Stomach (tissue), 9 donors: ENCODE measurements around the gene STAMBPL1. TPM values are rescaled to one million over a fixed set of nuclear protein-coding genes. Genes with fewer than 3 reads are reported as not detected.

ENCODE experiments used
- DNase-seq, 2 donors: peaks; one replicate each; pipeline versions ENCODE4 v3.0.0 to v3.0.0-alpha.2; 2013 to 2019
- H3K27ac ChIP-seq, 5 donors: fragments of 200-600 bp in 4 of 5; sonication (generic) in 4 of 5; one replicate each; pipeline ENCODE4 v1.5.1; 2013 to 2019; ENCODE audit warnings: mild to moderate bottlenecking in 1 of 5, moderate library complexity in 1 of 5
- H3K27me3 ChIP-seq, 3 donors: fragments of 200-600 bp; sonication (generic); one replicate each; pipeline ENCODE4 v1.5.1; 2017 to 2019; ENCODE audit warnings: mixed run types in 1 of 3
- H3K36me3 ChIP-seq, 4 donors: fragments of 200-600 bp; sonication (generic); 1 replicate in 3 of 4; 2 replicates in 1 of 4; pipeline ENCODE4 v1.5.1; 2016 to 2019
- H3K4me1 ChIP-seq, 4 donors: fragments of 200-600 bp; sonication (generic); one replicate each; pipeline ENCODE4 v1.5.1; 2016 to 2019
- H3K4me3 ChIP-seq, 4 donors: fragments of 200-600 bp; sonication (generic) in 3 of 4; one replicate each; pipeline ENCODE4 v1.5.1; 2016 to 2019; ENCODE audit warnings: mild to moderate bottlenecking in 1 of 4
- H3K9me3 ChIP-seq, 4 donors: fragments of 200-600 bp; sonication (generic); one replicate each; pipeline ENCODE4 v1.5.1; 2016 to 2019
- CTCF ChIP-seq, 7 experiments: fragments of 450-650 bp in 4 of 7; fragments of 200-600 bp in 3 of 7; sonication (generic) in 3 of 7; IDR thresholded peaks; one replicate each; pipeline ENCODE4 v1.5.1; 2016 to 2019; ENCODE audit warnings: antibody characterized with exemption in 7 of 7, control low read depth in 2 of 7, mild to moderate bottlenecking in 1 of 7
- EP300 ChIP-seq: sonication (generic); formaldehyde crosslinking; IDR thresholded peaks from one replicate; pipeline ENCODE4 v1.6.1; 2017; ENCODE audit warnings: antibody characterized with exemption
- POLR2A ChIP-seq, 4 donors: fragments of 450-650 bp; IDR thresholded peaks; one replicate each; pipeline ENCODE4 v1.6.1; 2016; ENCODE audit warnings: antibody characterized with exemption in 4 of 4, control low read depth in 2 of 4, mild to moderate bottlenecking in 1 of 4, moderate library complexity in 1 of 4
- POLR2AphosphoS5 ChIP-seq, 3 donors: sonication (generic); formaldehyde crosslinking; IDR thresholded peaks; one replicate each; pipeline ENCODE4 v1.6.1; 2016; ENCODE audit warnings: antibody characterized with exemption in 3 of 3
- WGBS, 5 donors: extraction: QIAGEN DNeasy Blood & Tissue Kit in 3 of 5; methylation state at CpG; one replicate each; pipeline versions ENCODE4 v1.1.5 to v1.1.7; 2013 to 2018; 5-methylcytosine and 5-hydroxymethylcytosine counted together
- intact Hi-C: fragments of 100-400 bp; cut with DNase I; formaldehyde crosslinking; loops from one replicate; pipeline ENCODE4 v1.15.1; 2023; ENCODE audit warnings: low total_unique reads
- polyA plus RNA-seq, 3 donors: library from polyadenylated mRNA; stranded (reverse); fragments of 200-250 nt; gene quantifications; one replicate each; pipeline ENCODE4 v1.2.3, GENCODE V29; 2013
- total RNA-seq, 5 donors: library from RNA; depleted of rRNA; stranded (reverse); fragments of >200 nt; gene quantifications; one replicate each; pipeline versions ENCODE4 v1.1.0 to v1.2.3, GENCODE V29; 2014 to 2016
- donor health status: healthy with polysubstance abuse.
- donor health status: Bipolar disorder and iron deficiency.
- donor health status: healthy.

The STAMBPL1 gene
- total and polyA plus RNA-seq, 8 donors = 3.2 to 40.8 (median 8.4) TPM

GRCh38 chr10:88913788-88914187 is 33.7 kb downstream of the STAMBPL1 start:
- intact Hi-C loops = no loop called here
- Histone ChIP-seq H3K4me3 (no peak overlapping the region), H3K27me3 (no peaks in the 10 kb centered on the region), H3K4me1 (no peaks in the 10 kb centered on the region), H3K36me3 (peaks cover 0 to 20% (median 5%) of the 10 kb centered on the region in 4 donors), H3K27ac (peak overlapping the region in 1 of 5 donors; percentile 21), H3K9me3 (no peaks in the 10 kb centered on the region)
- WGBS, 5 donors = 69 to 75% (median 72%) methylated on average over 5 of the region's 5 CpGs
- DNase-seq = peak in 1 of 2 donors; percentile 66
- TF ChIP-seq CTCF (IDR thresholded peaks at IDR 0.05) (no peak), POLR2A (IDR thresholded peaks at IDR 0.05) (no peak), EP300 (no peak), POLR2AphosphoS5 (IDR thresholded peaks at IDR 0.05) (no peak)

DNA sequence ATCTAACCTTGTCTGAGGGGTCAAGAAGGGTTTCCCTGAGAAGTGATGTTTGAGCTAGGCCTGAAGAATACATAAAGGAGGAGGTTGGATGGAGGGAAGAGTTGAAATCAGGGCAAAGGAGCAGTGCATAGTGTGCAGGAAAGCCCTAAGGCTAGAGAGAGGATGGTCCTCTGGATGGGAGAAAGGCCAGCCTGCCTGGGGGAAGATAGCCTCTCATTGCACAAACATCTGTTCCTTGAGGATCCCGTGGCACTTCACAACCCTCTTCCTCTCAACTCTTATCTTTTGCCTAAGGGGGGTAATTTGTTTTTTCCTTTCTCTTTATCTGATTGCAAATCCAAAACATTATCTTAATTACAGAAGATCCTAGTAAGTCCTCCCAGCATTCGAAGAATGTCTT is 35.7 kb downstream of the STAMBPL1 start:
- intact Hi-C loops = no loop called here
- TF ChIP-seq POLR2A (IDR thresholded peaks at IDR 0.05) (no peak), POLR2AphosphoS5 (IDR thresholded peaks at IDR 0.05) (no peak), EP300 (no peak), CTCF (IDR thresholded peaks at IDR 0.05) (no peak)
- Histone ChIP-seq H3K36me3 (peaks cover 0 to 20% (median 5%) of the 10 kb centered on the region in 4 donors), H3K4me3 (no peak overlapping the region), H3K4me1 (peaks cover 0 to 2% (median 0%) of the 10 kb centered on the region in 4 donors), H3K27me3 (no peaks in the 10 kb centered on the region), H3K9me3 (no peaks in the 10 kb centered on the region), H3K27ac (no peak overlapping the region)
- WGBS, 5 donors = 75 to 85% (median 79%) methylated on average over 2 of the region's 2 CpGs
- no peak for DNase-seq

DNA sequence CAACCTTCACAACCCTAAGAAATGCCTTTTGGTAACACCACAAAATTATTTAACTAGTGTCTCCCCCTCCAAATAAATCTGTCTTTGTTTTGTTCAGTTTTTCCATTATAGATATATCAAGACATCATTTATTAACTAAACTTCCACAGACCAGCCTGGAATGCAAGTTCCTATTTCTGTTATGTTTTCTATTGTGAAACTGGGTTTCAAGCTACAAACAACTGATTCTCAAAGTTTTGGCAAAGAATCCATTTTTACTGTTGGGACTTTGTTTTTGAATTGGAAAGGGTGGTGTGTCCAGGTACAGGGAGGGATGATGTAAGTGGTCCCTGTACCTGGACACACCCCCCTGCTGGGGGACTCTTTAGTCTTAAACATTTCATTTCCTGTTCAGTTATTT is 36.2 kb downstream of the STAMBPL1 start:
- Histone ChIP-seq H3K9me3 (no peaks in the 10 kb centered on the region), H3K27me3 (no peaks in the 10 kb centered on the region), H3K4me1 (peaks cover 0 to 6% (median 0%) of the 10 kb centered on the region in 4 donors), H3K27ac (no peak overlapping the region), H3K4me3 (no peak overlapping the region), H3K36me3 (peaks cover 0 to 18% (median 5%) of the 10 kb centered on the region in 4 donors)
- TF ChIP-seq POLR2AphosphoS5 (IDR thresholded peaks at IDR 0.05) (no peak), CTCF (IDR thresholded peaks at IDR 0.05) (no peak), EP300 (no peak), POLR2A (IDR thresholded peaks at IDR 0.05) (no peak)
- intact Hi-C loops = no loop called here
- DNase-seq = no peak

DNA sequence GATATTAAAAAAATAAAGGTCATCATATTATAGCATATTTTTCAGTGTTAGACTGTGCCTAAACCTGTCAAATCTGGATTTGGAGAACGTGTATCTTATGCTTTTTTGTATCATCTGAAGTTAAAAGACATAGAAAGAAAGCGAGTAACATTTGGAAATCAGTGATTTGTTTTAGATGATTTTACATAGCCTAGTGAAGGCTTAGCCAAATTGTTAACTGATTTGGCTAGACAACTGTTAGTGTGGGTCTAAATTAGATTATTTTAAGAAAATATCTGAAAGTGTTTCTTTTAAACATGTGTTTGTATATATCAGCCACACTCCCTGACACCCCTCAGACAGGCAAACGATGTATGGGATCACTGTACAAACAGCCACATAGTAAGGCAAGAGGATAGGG is 36.9 kb downstream of the STAMBPL1 start:
- Histone ChIP-seq H3K9me3 (no peaks in the 10 kb centered on the region), H3K4me3 (no peak overlapping the region), H3K36me3 (peaks cover 0 to 12% (median 4%) of the 10 kb centered on the region in 4 donors), H3K27ac (no peak overlapping the region), H3K4me1 (peaks cover 0 to 7% (median 0%) of the 10 kb centered on the region in 4 donors), H3K27me3 (no peaks in the 10 kb centered on the region)
- intact Hi-C loops = no loop called here
- TF ChIP-seq POLR2A (IDR thresholded peaks at IDR 0.05) (no peak), POLR2AphosphoS5 (IDR thresholded peaks at IDR 0.05) (no peak), EP300 (no peak), CTCF (IDR thresholded peaks at IDR 0.05) (no peak)
- 84 to 92% (median 87%) methylated on average over 3 of the region's 3 CpGs for WGBS, 5 donors
- DNase-seq = no peak
